ENCODE measurements around the gene RHOXF2B. TPM values are rescaled to one million over a fixed set of nuclear protein-coding genes. Genes with fewer than 3 reads are reported as not detected.
"Not testable (repeated sequence)": the region's sequence is repeated elsewhere in the genome, so short reads cannot be mapped to it uniquely, and the experiment has no call there.

The RHOXF2B gene
- total and polyA plus RNA-seq, 7 experiments from 2014 or later, result 0.08 TPM; not detected in 6

- ATAC-seq, result not testable (repeated sequence)
These were observed 37.3 kb downstream of the RHOXF2B start for GRCh38 chrX:120040176-120040575.

GRCh38 chrX:120039087-120039733, 38.3 kb downstream of the RHOXF2B start:
- H3K27ac ChIP-seq (ENCODE audit: low read depth, low read length); H3K36me3 ChIP-seq (ENCODE audit: control insufficient read depth in 2 of 3, insufficient read depth in 3 of 3, low read length in 3 of 3); intact Hi-C loops (cut with micrococcal nuclease); H3K4me3 ChIP-seq (ENCODE audit: low read length); H3K27me3 Mint-ChIP-seq; H3K4me1 ChIP-seq (ENCODE audit: control insufficient read depth in 2 of 2, insufficient read depth in 2 of 2, low read length in 2 of 2); H3K9me3 Mint-ChIP-seq; CTCF ChIA-PET; H3K9me3 ChIP-seq (ENCODE audit: control insufficient read depth in 2 of 3, low read length in 3 of 3); POLR2A ChIA-PET; H3K4me3 Mint-ChIP-seq; H3K36me3 Mint-ChIP-seq; DNase-seq; H3K4me1 Mint-ChIP-seq; H3K27ac Mint-ChIP-seq; H3K27me3 ChIP-seq (ENCODE audit: control insufficient read depth in 2 of 2, insufficient read depth in 2 of 2, low read length in 2 of 2): not testable (repeated sequence)
- ATAC-seq, result peak; percentile 51

More at GRCh38 chrX:120040176-120040575, 37.3 kb downstream of the RHOXF2B start:
- H3K27ac Mint-ChIP-seq; H3K4me1 Mint-ChIP-seq; POLR2A ChIA-PET; H3K9me3 ChIP-seq (ENCODE audit: control insufficient read depth in 2 of 3, low read length in 3 of 3); DNase-seq; H3K4me3 ChIP-seq (ENCODE audit: low read length); CTCF ChIA-PET; intact Hi-C loops (cut with micrococcal nuclease); H3K27me3 Mint-ChIP-seq; H3K27ac ChIP-seq (ENCODE audit: low read depth, low read length); H3K4me3 Mint-ChIP-seq; H3K4me1 ChIP-seq (ENCODE audit: control insufficient read depth in 2 of 2, insufficient read depth in 2 of 2, low read length in 2 of 2); H3K9me3 Mint-ChIP-seq; H3K36me3 ChIP-seq (ENCODE audit: control insufficient read depth in 2 of 3, insufficient read depth in 3 of 3, low read length in 3 of 3); H3K36me3 Mint-ChIP-seq; H3K27me3 ChIP-seq (ENCODE audit: control insufficient read depth in 2 of 2, insufficient read depth in 2 of 2, low read length in 2 of 2): not testable (repeated sequence)

- intact Hi-C loops (cut with micrococcal nuclease), result no loop called here
- H3K4me3 Mint-ChIP-seq, result no peak overlapping the region
- no peaks in the 10 kb centered on the region for H3K9me3 ChIP-seq (ENCODE audit: control insufficient read depth in 2 of 3, low read length in 3 of 3)
- peaks cover 0 to 6% (median 0%) of the 10 kb centered on the region in 5 donors for H3K27me3 Mint-ChIP-seq
- no peak for ATAC-seq
- H3K27me3 ChIP-seq (ENCODE audit: control insufficient read depth in 2 of 2, insufficient read depth in 2 of 2, low read length in 2 of 2), result no peaks in the 10 kb centered on the region
- H3K36me3 Mint-ChIP-seq, result no peaks in the 10 kb centered on the region
- H3K36me3 ChIP-seq (ENCODE audit: control insufficient read depth in 2 of 3, insufficient read depth in 3 of 3, low read length in 3 of 3), result no peaks in the 10 kb centered on the region
- peaks cover 0 to 2% (median 0%) of the 10 kb centered on the region in 11 donors for H3K9me3 Mint-ChIP-seq
- no peak overlapping the region for H3K27ac Mint-ChIP-seq
- ChIA-PET CTCF (no interaction called here), POLR2A (interaction anchor here (0.6 kb wide), 1 partner anchor 1657 kb away, joined by 3 read pairs; no protein-coding TSS in a partner anchor)
- peaks cover 0 to 6% (median 0%) of the 10 kb centered on the region in 7 donors for H3K4me1 Mint-ChIP-seq
- H3K27ac ChIP-seq (ENCODE audit: low read depth, low read length), result no peak overlapping the region
- no peaks in the 10 kb centered on the region for H3K4me1 ChIP-seq (ENCODE audit: control insufficient read depth in 2 of 2, insufficient read depth in 2 of 2, low read length in 2 of 2)
- DNase-seq, result no peak
- no peak overlapping the region for H3K4me3 ChIP-seq (ENCODE audit: low read length)
These were observed 40.8 kb downstream of the RHOXF2B start for GRCh38 chrX:120036704-120037103.

GRCh38 chrX:120035522-120036309, 41.8 kb downstream of the RHOXF2B start:
- H3K27me3 Mint-ChIP-seq; H3K36me3 ChIP-seq (ENCODE audit: control insufficient read depth in 2 of 3, insufficient read depth in 3 of 3, low read length in 3 of 3); POLR2A ChIA-PET; intact Hi-C loops (cut with micrococcal nuclease); H3K27me3 ChIP-seq (ENCODE audit: control insufficient read depth in 2 of 2, insufficient read depth in 2 of 2, low read length in 2 of 2); H3K4me1 ChIP-seq (ENCODE audit: control insufficient read depth in 2 of 2, insufficient read depth in 2 of 2, low read length in 2 of 2); H3K36me3 Mint-ChIP-seq; H3K27ac ChIP-seq (ENCODE audit: low read depth, low read length); H3K9me3 Mint-ChIP-seq; H3K4me3 Mint-ChIP-seq; H3K27ac Mint-ChIP-seq; H3K9me3 ChIP-seq (ENCODE audit: control insufficient read depth in 2 of 3, low read length in 3 of 3); ATAC-seq; H3K4me3 ChIP-seq (ENCODE audit: low read length); DNase-seq; CTCF ChIA-PET; H3K4me1 Mint-ChIP-seq: not testable (repeated sequence)

- Histone ChIP-seq H3K27me3 (ENCODE audit: control insufficient read depth in 2 of 2, insufficient read depth in 2 of 2, low read length in 2 of 2) (no peaks in the 10 kb centered on the region), H3K27ac (ENCODE audit: low read depth, low read length) (no peak overlapping the region), H3K4me1 (ENCODE audit: control insufficient read depth in 2 of 2, insufficient read depth in 2 of 2, low read length in 2 of 2) (no peaks in the 10 kb centered on the region), H3K9me3 (ENCODE audit: control insufficient read depth in 2 of 3, low read length in 3 of 3) (no peaks in the 10 kb centered on the region), H3K36me3 (ENCODE audit: control insufficient read depth in 2 of 3, insufficient read depth in 3 of 3, low read length in 3 of 3) (no peaks in the 10 kb centered on the region), H3K4me3 (ENCODE audit: low read length) (no peak overlapping the region)
- Mint-ChIP-seq H3K9me3 (no peaks in the 10 kb centered on the region), H3K4me1 (no peaks in the 10 kb centered on the region), H3K27me3 (peaks cover 0 to 18% (median 9%) of the 10 kb centered on the region in 5 donors), H3K4me3 (no peak overlapping the region), H3K27ac (no peak overlapping the region), H3K36me3 (no peaks in the 10 kb centered on the region)
- ChIA-PET POLR2A (no interaction called here), CTCF (no interaction called here)
- ATAC-seq (peak; percentile 48), DNase-seq (no peak)
- intact Hi-C loops (cut with micrococcal nuclease), result no loop called here
These were observed 48.1 kb downstream of the RHOXF2B start for GRCh38 chrX:120029354-120029753.

- H3K9me3 ChIP-seq (ENCODE audit: control insufficient read depth in 2 of 3, low read length in 3 of 3), result no peaks in the 10 kb centered on the region
- no peaks in the 10 kb centered on the region for H3K27me3 ChIP-seq (ENCODE audit: control insufficient read depth in 2 of 2, insufficient read depth in 2 of 2, low read length in 2 of 2)
- DNase-seq, result no peak
- intact Hi-C loops (cut with micrococcal nuclease), result no loop called here
- ChIA-PET CTCF (no interaction called here), POLR2A (no interaction called here)
- no peaks in the 10 kb centered on the region for H3K36me3 ChIP-seq (ENCODE audit: control insufficient read depth in 2 of 3, insufficient read depth in 3 of 3, low read length in 3 of 3)
- H3K27ac Mint-ChIP-seq, result no peak overlapping the region
- H3K4me3 Mint-ChIP-seq, result no peak overlapping the region
- H3K27me3 Mint-ChIP-seq, result peaks cover 9 to 25% (median 12%) of the 10 kb centered on the region in 5 donors
- H3K9me3 Mint-ChIP-seq, result no peaks in the 10 kb centered on the region
- H3K36me3 Mint-ChIP-seq, result no peaks in the 10 kb centered on the region
- H3K4me3 ChIP-seq (ENCODE audit: low read length), result no peak overlapping the region
- H3K4me1 ChIP-seq (ENCODE audit: control insufficient read depth in 2 of 2, insufficient read depth in 2 of 2, low read length in 2 of 2), result no peaks in the 10 kb centered on the region
- H3K4me1 Mint-ChIP-seq, result no peaks in the 10 kb centered on the region
- no peak overlapping the region for H3K27ac ChIP-seq (ENCODE audit: low read depth, low read length)
- no peak for ATAC-seq
These were observed 54.2 kb downstream of the RHOXF2B start for GRCh38 chrX:120023259-120023658.

- intact Hi-C loops (cut with micrococcal nuclease), result no loop called here
- ChIA-PET CTCF (no interaction called here), POLR2A (no interaction called here)
- Histone ChIP-seq H3K27me3 (ENCODE audit: control insufficient read depth in 2 of 2, insufficient read depth in 2 of 2, low read length in 2 of 2) (no peaks in the 10 kb centered on the region), H3K4me3 (ENCODE audit: low read length) (no peak overlapping the region), H3K9me3 (ENCODE audit: control insufficient read depth in 2 of 3, low read length in 3 of 3) (no peaks in the 10 kb centered on the region), H3K27ac (ENCODE audit: low read depth, low read length) (no peak overlapping the region), H3K4me1 (ENCODE audit: control insufficient read depth in 2 of 2, insufficient read depth in 2 of 2, low read length in 2 of 2) (no peaks in the 10 kb centered on the region), H3K36me3 (ENCODE audit: control insufficient read depth in 2 of 3, insufficient read depth in 3 of 3, low read length in 3 of 3) (no peaks in the 10 kb centered on the region)
- Mint-ChIP-seq H3K4me1 (no peaks in the 10 kb centered on the region), H3K27ac (no peak overlapping the region), H3K4me3 (no peak overlapping the region), H3K27me3 (peaks cover 10 to 27% (median 12%) of the 10 kb centered on the region in 5 donors), H3K36me3 (no peaks in the 10 kb centered on the region), H3K9me3 (no peaks in the 10 kb centered on the region)
- DNase-seq, result no peak
- ATAC-seq, result no peak
These were observed 54.7 kb downstream of the RHOXF2B start for GRCh38 chrX:120022763-120023162.

Data from naive thymus-derived CD4-positive, alpha-beta T cell (primary cell).